ENCODE measurements around the gene CYP8B1. TPM values are rescaled to one million over a fixed set of nuclear protein-coding genes. Genes with fewer than 3 reads are reported as not detected.

The CYP8B1 gene
- total RNA-seq, 1 experiment from 2014 or later: 0.12 TPM

DNA sequence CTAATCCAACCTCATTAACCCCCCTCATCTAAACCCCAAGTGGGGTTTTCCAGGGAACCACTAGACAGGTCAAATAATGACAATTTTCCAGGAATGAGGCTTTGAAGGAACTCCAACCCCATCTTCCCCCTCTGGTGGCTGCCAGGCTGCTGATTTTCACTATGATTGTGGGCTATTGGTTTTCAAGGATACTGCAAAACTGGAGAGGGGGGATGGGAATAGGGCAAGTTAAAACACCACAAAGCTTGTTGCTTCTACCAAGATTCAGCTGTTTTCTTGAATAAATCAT, 19.8 kb upstream of the CYP8B1 start:
- ATAC-seq: no peak
- BruUV-seq (replicated peaks): no TSS peak
- POLR2A ChIA-PET: no interaction called here

More for the DNA sequence above, 19.8 kb upstream of the CYP8B1 start:
- no peak for DNase-seq (ENCODE audit: low read depth, low spot score)
- Histone ChIP-seq H3K4me2 (ENCODE audit: low read length) (no peak overlapping the region), H3K36me3 (ENCODE audit: control insufficient read depth in 1 of 2, insufficient read depth in 2 of 2, low read length in 2 of 2) (no peaks in the 10 kb centered on the region), H3K27me3 (ENCODE audit: insufficient read depth, low read length) (no peaks in the 10 kb centered on the region), H3K9ac (ENCODE audit: low read length) (no peak overlapping the region), H3K9me3 (ENCODE audit: control insufficient read depth in 1 of 2, insufficient read depth in 1 of 2, low read depth in 1 of 2, low read length in 2 of 2) (no peaks in the 10 kb centered on the region), H3K4me1 (ENCODE audit: control insufficient read depth in 1 of 2, insufficient read depth in 2 of 2, low read length in 2 of 2) (no peaks in the 10 kb centered on the region; a peak in 1 of 4 replicates), H4K20me1 (ENCODE audit: insufficient read depth) (no peaks in the 10 kb centered on the region), H3K9me2 (ENCODE audit: insufficient read depth) (no peaks in the 10 kb centered on the region), H3K79me2 (ENCODE audit: insufficient read depth, low read length) (no peaks in the 10 kb centered on the region), H3K4me3 (replicated peaks in 1 of 2; ENCODE audit: low read depth in 1 of 2, low read length in 2 of 2) (no peak overlapping the region), H2AFZ (ENCODE audit: low read depth, low read length, poor library complexity, severe bottlenecking) (no peak overlapping the region), H3K27ac (ENCODE audit: low read depth, low read length) (no peak overlapping the region)
- no peak for TF ChIP-seq CBX3 (IDR thresholded peaks at IDR 0.05; ENCODE audit: low read depth)
- TF ChIP-seq RAD21 (IDR thresholded peaks at IDR 0.05; ENCODE audit: low read depth): no peak
- no peak for TF ChIP-seq SP1 (IDR thresholded peaks at IDR 0.05; ENCODE audit: low read depth)
- TF ChIP-seq EZH2phosphoT487 (IDR thresholded peaks at IDR 0.05; ENCODE audit: borderline replicate concordance): no peak
- TF ChIP-seq YY1 (IDR thresholded peaks at IDR 0.05; ENCODE audit: extremely low read depth, insufficient replicate concordance, low read depth, low read length): no peak
- no peak for TF ChIP-seq REST (IDR thresholded peaks at IDR 0.05; ENCODE audit: low read depth)
- TF ChIP-seq ZNF274 (IDR thresholded peaks at IDR 0.05; ENCODE audit: low read depth, low read length): no peak
- no peak for TF ChIP-seq JUND (IDR thresholded peaks at IDR 0.05)
- intact Hi-C loops (cut with micrococcal nuclease): no loop called here
- CTCF ChIA-PET: no interaction called here
- RAD21 ChIA-PET (ENCODE audit: low non-redundant PET in 1 of 2, low total read pairs in 2 of 2, uncharacterized antibody in 2 of 2, unreplicated experiment in 2 of 2): no interaction called here

Data from HCT116 (cell line).